ENCODE results near the gene ZNF132.

GRCh38 chr19:58400916-58401839 lies 38.8 kb downstream of the ZNF132 start:
- TF ChIP-seq POLR2A (IDR thresholded peaks at IDR 0.05) (no peak), CTCF (IDR thresholded peaks at IDR 0.05) (no peak)
